Measurements from ENCODE around the gene ALPK1. TPM values are rescaled to one million over a fixed set of nuclear protein-coding genes. Genes with fewer than 3 reads are reported as not detected.

The ALPK1 gene
- total and polyA plus RNA-seq, 8 donors, result 4.8 to 18.1 (median 6.5) TPM

DNA sequence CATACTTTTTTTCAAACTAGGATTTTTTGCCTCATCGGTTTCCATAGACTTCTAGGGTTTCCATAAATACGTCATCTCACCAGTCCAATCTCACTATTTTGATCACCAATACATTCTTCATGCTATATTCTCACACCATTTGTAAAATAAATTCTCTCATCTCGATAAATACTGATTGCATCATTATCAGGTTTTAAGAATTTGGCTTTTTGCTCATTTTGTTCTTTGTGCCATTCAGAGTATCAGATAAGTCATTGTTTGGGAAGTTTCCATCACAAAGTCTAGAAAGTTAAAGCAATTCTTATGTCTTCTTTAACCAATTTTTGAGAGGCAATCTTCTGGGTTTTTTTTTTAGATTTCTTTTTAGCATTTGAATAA, 81.1 kb downstream of the ALPK1 start:
- no peak for TF ChIP-seq CTCF (IDR thresholded peaks at IDR 0.05)
- DNase-seq (no peak), ATAC-seq (no peak), FAIRE-seq (no peak)
- Histone ChIP-seq H3K4me1 (no peaks in the 10 kb centered on the region), H3K27me3 (no peaks in the 10 kb centered on the region), H3K9me3 (no peaks in the 10 kb centered on the region), H3K27ac (no peak overlapping the region), H3K36me3 (peaks cover 0 to 6% (median 0%) of the 10 kb centered on the region in 3 donors), H3K4me3 (no peak overlapping the region)
- intact Hi-C loops (cut with DNase I), result no loop called here
- WGBS, 2 donors, result 74 to 96% methylated on average over 3 of the region's 3 CpGs

GRCh38 chr4:112378858-112379257, 81.7 kb downstream of the ALPK1 start:
- H3K27me3 ChIP-seq, result no peaks in the 10 kb centered on the region

GRCh38 chr4:112379306-112379705, 82.1 kb downstream of the ALPK1 start:
- WGBS, 2 donors, result 82 to 86% methylated on average over 26 of the region's 26 CpGs
- Histone ChIP-seq H3K4me1 (no peaks in the 10 kb centered on the region), H3K36me3 (peaks cover 0 to 6% (median 0%) of the 10 kb centered on the region in 3 donors), H3K27ac (no peak overlapping the region), H3K27me3 (no peaks in the 10 kb centered on the region), H3K9me3 (no peaks in the 10 kb centered on the region), H3K4me3 (no peak overlapping the region)
- FAIRE-seq (no peak), ATAC-seq (no peak), DNase-seq (peak in 1 of 6 donors; percentile 35)
- intact Hi-C loops (cut with DNase I), result no loop called here
- no peak for TF ChIP-seq CTCF (IDR thresholded peaks at IDR 0.05)

More at GRCh38 chr4:112378858-112379257, 81.7 kb downstream of the ALPK1 start:
- Histone ChIP-seq H3K36me3 (peaks cover 0 to 6% (median 0%) of the 10 kb centered on the region in 3 donors), H3K9me3 (no peaks in the 10 kb centered on the region), H3K27ac (no peak overlapping the region), H3K4me1 (no peaks in the 10 kb centered on the region), H3K4me3 (no peak overlapping the region)
- FAIRE-seq (no peak), DNase-seq (no peak), ATAC-seq (no peak)
- intact Hi-C loops (cut with DNase I), result no loop called here
- no peak for TF ChIP-seq CTCF (IDR thresholded peaks at IDR 0.05)
- WGBS, 2 donors, result 85 to 89% methylated on average over 3 of the region's 3 CpGs

DNA sequence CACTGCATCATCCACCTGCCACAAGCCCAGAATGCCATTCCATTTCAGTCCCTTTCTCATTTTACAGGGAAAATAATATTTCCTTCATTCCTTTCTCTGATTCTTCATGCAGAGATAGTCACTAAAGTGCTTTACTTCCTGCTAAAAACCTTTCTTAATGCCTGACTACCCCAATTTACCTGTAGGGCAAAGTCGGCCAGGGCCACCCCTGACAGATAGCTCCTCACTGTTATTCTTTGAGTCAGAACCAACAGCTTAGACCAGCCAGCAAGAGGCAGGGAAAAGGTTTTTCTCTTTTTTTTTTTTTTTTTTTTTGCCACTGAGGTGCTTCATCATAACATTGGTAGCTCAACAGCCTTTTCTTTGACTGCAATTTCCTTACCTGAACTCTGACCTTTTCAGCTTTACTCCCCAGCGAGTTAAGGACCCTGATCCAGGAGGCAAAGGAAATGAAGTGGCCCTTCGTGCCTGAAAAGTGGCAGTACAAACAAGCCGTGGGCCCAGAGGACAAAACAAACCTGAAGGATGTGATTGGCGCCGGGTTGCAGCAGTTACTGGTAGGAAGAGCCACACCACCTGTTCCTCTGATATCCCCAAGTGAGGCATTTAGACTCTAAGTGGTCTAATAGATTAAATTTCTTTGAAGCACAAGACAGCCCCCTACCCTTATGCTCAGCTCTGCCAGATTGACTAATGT, 85.0 kb downstream of the ALPK1 start:
- FAIRE-seq (no peak), DNase-seq (no peak), ATAC-seq (no peak)
- Histone ChIP-seq H3K36me3 (peaks cover 0 to 6% (median 0%) of the 10 kb centered on the region in 3 donors), H3K27ac (no peak overlapping the region), H3K9me3 (no peaks in the 10 kb centered on the region), H3K4me3 (no peak overlapping the region), H3K4me1 (no peaks in the 10 kb centered on the region), H3K27me3 (no peaks in the 10 kb centered on the region)
- 82 to 87% methylated on average over 6 of the region's 6 CpGs for WGBS, 2 donors
- TF ChIP-seq CTCF (IDR thresholded peaks at IDR 0.05), result no peak
- intact Hi-C loops (cut with DNase I), result no loop called here

DNA sequence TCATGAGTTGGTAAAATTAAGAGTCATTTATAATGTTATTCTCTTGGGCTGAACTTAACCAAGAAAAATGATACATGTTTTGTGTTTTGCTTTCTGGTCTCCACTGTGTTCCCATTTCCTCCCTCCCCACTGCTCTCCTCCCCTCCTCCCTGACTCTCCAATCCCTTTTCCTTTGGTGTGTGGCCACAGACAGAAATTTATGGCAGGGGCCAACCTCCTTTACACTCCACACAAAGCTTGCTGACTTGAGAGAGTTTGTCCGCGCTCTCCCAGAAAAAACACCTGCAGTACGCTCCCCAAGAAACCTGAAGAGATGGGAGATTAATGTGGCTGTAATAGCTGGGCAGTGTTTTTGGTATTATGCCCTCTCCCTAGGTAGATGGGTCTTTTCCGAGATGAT, 88.9 kb downstream of the ALPK1 start:
- H3K27me3 ChIP-seq, result no peaks in the 10 kb centered on the region
- no peak for TF ChIP-seq CTCF (IDR thresholded peaks at IDR 0.05)
- H3K36me3 ChIP-seq, result peaks cover 0 to 6% (median 0%) of the 10 kb centered on the region in 3 donors
- FAIRE-seq (no peak), DNase-seq (no peak), ATAC-seq (no peak)
- 95 to 96% methylated on average over 4 of the region's 4 CpGs for WGBS, 2 donors
- no peaks in the 10 kb centered on the region for H3K4me1 ChIP-seq
- H3K9me3 ChIP-seq, result no peaks in the 10 kb centered on the region
- H3K4me3 ChIP-seq, result no peak overlapping the region
- intact Hi-C loops (cut with DNase I), result no loop called here
- H3K27ac ChIP-seq, result no peak overlapping the region
